Activated gamma-delta T cell (primary cell): ENCODE measurements around the gene USP32.
"Not testable (repeated sequence)": the region's sequence is repeated elsewhere in the genome, so short reads cannot be mapped to it uniquely, and the experiment has no call there.

Source experiments
- DNase-seq: peaks from one replicate; lab custom pipeline; 2025; lab: John Stamatoyannopoulos, UW
- total RNA-seq, 2 donors: gene quantifications; one replicate each; lab custom pipeline; 2026; lab: John Stamatoyannopoulos, UW

Gene USP32
- 80.7 to 82.3 reads per million in 2 donors for total RNA-seq

GRCh38 chr17:60392042-60392844, at the start of gene USP32:
Gene USP32, minus strand, starts transcription at chr17:60392133. Its CDS starts 194 bp downstream, at chr17:60391939.
- DNase-seq: peak; percentile 92

- no peak for DNase-seq
Measured at GRCh38 chr17:60439501-60439900, 47.6 kb upstream of the USP32 start.

- DNase-seq: no peak
Measured at GRCh38 chr17:60436676-60437075, 44.7 kb upstream of the USP32 start.

GRCh38 chr17:60435244-60436167, 43.6 kb upstream of the USP32 start:
- DNase-seq: no peak

- DNase-seq: not testable (repeated sequence)
Measured at GRCh38 chr17:60433021-60433997, 41.4 kb upstream of the USP32 start.

- DNase-seq: not testable (repeated sequence)
Measured at GRCh38 chr17:60430561-60430960, 38.6 kb upstream of the USP32 start.

- DNase-seq: not testable (repeated sequence)
Measured at GRCh38 chr17:60428491-60428890, 36.6 kb upstream of the USP32 start.

- no peak for DNase-seq
Measured at GRCh38 chr17:60426596-60426995, 34.7 kb upstream of the USP32 start.

GRCh38 chr17:60425626-60426025, 33.7 kb upstream of the USP32 start:
- no peak for DNase-seq

- no peak for DNase-seq
Measured at GRCh38 chr17:60423865-60424264, 31.9 kb upstream of the USP32 start.

GRCh38 chr17:60422162-60422665, 30.3 kb upstream of the USP32 start, which contains the start of gene CHCT1:
Gene CHCT1, plus strand, starts transcription at chr17:60422489. Its CDS starts 104 bp downstream, at chr17:60422593.
- DNase-seq: no peak

- DNase-seq: peak; percentile 43
Measured at GRCh38 chr17:60421273-60422161, 29.6 kb upstream of the USP32 start.

GRCh38 chr17:60419875-60420274, 27.9 kb upstream of the USP32 start:
- DNase-seq: not testable (repeated sequence)

GRCh38 chr17:60419003-60419402, 27.1 kb upstream of the USP32 start:
- DNase-seq: not testable (repeated sequence)

- DNase-seq: no peak
Measured at GRCh38 chr17:60416368-60416925, 24.5 kb upstream of the USP32 start.

- DNase-seq: no peak
Measured at GRCh38 chr17:60415146-60415545, 23.2 kb upstream of the USP32 start.

GRCh38 chr17:60412701-60413100, 20.8 kb upstream of the USP32 start:
- DNase-seq: no peak

GRCh38 chr17:60410001-60410400, 18.1 kb upstream of the USP32 start:
- no peak for DNase-seq

- no peak for DNase-seq
Measured at GRCh38 chr17:60406887-60407286, 15.0 kb upstream of the USP32 start.

GRCh38 chr17:60403962-60404361, 12.0 kb upstream of the USP32 start:
- DNase-seq: no peak
